Activated B cell treated with CpG ODN at 0.5 μM for 24 hours (primary cell): ENCODE results near the gene RUFY3. TPM values are rescaled to one million over a fixed set of nuclear protein-coding genes. Genes with fewer than 3 reads are reported as not detected.

Source experiments
- ATAC-seq: fragments of 200-7000 bp; cut with Tn5 transposase; one replicate; pipeline ENCODE4 v1.10.0; 2021; ENCODE audit warnings: low read depth, mild to moderate bottlenecking, moderate library complexity
- CTCF ChIA-PET: fragments of 350-600 bp; sonication (Branson Sonifier 250); formaldehyde crosslinking; loops from one replicate; lab custom pipeline; 2021; ENCODE audit warnings: antibody characterized with exemption; lab: Charles Lee
- POLR2A ChIA-PET: fragments of 350-600 bp; sonication (Branson Sonifier 250); formaldehyde crosslinking; loops from one replicate; lab custom pipeline; 2021; ENCODE audit warnings: antibody characterized with exemption; lab: Charles Lee
- DNase-seq: peaks from one replicate; pipeline ENCODE4 v3.0.0; 2022
- H3K27ac Mint-ChIP-seq: one replicate; pipeline ENCODE4 v1.8.0; 2020; ENCODE audit warnings: mixed read lengths
- H3K27me3 Mint-ChIP-seq: one replicate; pipeline ENCODE4 v1.8.0; 2021; ENCODE audit warnings: mixed read lengths
- H3K36me3 Mint-ChIP-seq: one replicate; pipeline ENCODE4 v1.8.0; 2021; ENCODE audit warnings: low read depth, mixed read lengths
- H3K4me1 Mint-ChIP-seq: one replicate; pipeline ENCODE4 v1.8.0; 2021; ENCODE audit warnings: mixed read lengths
- H3K4me3 Mint-ChIP-seq: one replicate; pipeline ENCODE4 v1.8.0; 2020; ENCODE audit warnings: mild to moderate bottlenecking, mixed read lengths
- H3K9me3 Mint-ChIP-seq: one replicate; pipeline ENCODE4 v1.8.0; 2020; ENCODE audit warnings: mixed read lengths
- intact Hi-C: fragments of 100-400 bp; cut with micrococcal nuclease; formaldehyde crosslinking; loops from one replicate; pipeline ENCODE4 v1.15.1; 2024
- total RNA-seq: library from RNA; stranded (reverse); gene quantifications from 2 replicates; pipeline ENCODE4 v1.2.3, GENCODE V29; 2022
- TF ChIP-seq, protein P1 (sequence below): fragments of 200-600 bp; IDR thresholded peaks from one replicate; pipeline ENCODE4 v1.8.0; 2022; ENCODE audit warnings: antibody characterized with exemption, mild to moderate bottlenecking

Gene RUFY3, protein sequence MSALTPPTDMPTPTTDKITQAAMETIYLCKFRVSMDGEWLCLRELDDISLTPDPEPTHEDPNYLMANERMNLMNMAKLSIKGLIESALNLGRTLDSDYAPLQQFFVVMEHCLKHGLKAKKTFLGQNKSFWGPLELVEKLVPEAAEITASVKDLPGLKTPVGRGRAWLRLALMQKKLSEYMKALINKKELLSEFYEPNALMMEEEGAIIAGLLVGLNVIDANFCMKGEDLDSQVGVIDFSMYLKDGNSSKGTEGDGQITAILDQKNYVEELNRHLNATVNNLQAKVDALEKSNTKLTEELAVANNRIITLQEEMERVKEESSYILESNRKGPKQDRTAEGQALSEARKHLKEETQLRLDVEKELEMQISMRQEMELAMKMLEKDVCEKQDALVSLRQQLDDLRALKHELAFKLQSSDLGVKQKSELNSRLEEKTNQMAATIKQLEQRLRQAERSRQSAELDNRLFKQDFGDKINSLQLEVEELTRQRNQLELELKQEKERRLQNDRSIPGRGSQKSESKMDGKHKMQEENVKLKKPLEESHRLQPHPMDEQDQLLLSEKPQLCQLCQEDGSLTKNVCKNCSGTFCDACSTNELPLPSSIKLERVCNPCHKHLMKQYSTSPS
- 55.0 and 69.4 TPM in 2 replicates for total RNA-seq

DNA sequence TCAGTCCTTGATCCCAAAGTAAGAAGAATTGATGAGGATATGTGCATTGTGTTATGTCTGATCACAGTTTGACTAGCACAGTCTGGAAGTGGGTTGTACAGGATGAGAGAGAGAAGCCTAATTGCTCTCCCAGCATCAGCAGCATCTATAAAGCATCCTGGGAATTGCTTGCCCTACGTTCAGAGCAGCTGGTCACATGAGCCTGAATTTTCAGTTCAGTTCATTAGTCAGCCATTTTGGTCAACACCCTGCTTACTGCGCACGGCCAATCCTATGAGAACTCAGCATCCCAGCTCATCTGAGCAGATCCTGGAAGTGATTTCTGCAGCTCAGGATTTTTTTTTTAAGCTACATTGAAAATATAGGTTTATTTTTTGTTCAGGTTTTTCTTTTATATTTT, at the start of gene RUFY3:
RUFY3 (plus strand) TSS at position 218 of the 400 bp plus-strand sequence. CDS start 610 bp downstream, outside the sequence.
- CTCF ChIA-PET: interaction anchor here (3.1 kb wide), 1 partner anchor 13 kb away, joined by 8 read pairs; no protein-coding TSS in a partner anchor
- no peaks in the 10 kb centered on the region for H3K27me3 Mint-ChIP-seq
- DNase-seq (no peak), ATAC-seq (no peak)
- H3K4me3 Mint-ChIP-seq: no peak within 1 kb of the TSS
- TF ChIP-seq, protein P1, sequence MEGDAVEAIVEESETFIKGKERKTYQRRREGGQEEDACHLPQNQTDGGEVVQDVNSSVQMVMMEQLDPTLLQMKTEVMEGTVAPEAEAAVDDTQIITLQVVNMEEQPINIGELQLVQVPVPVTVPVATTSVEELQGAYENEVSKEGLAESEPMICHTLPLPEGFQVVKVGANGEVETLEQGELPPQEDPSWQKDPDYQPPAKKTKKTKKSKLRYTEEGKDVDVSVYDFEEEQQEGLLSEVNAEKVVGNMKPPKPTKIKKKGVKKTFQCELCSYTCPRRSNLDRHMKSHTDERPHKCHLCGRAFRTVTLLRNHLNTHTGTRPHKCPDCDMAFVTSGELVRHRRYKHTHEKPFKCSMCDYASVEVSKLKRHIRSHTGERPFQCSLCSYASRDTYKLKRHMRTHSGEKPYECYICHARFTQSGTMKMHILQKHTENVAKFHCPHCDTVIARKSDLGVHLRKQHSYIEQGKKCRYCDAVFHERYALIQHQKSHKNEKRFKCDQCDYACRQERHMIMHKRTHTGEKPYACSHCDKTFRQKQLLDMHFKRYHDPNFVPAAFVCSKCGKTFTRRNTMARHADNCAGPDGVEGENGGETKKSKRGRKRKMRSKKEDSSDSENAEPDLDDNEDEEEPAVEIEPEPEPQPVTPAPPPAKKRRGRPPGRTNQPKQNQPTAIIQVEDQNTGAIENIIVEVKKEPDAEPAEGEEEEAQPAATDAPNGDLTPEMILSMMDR: no peak
- no peaks in the 10 kb centered on the region for H3K36me3 Mint-ChIP-seq
- no peaks in the 10 kb centered on the region for H3K9me3 Mint-ChIP-seq
- intact Hi-C loops: no loop called here
- peaks cover 9% of the 10 kb centered on the region for H3K4me1 Mint-ChIP-seq
- POLR2A ChIA-PET: interaction anchor here (0.7 to 2.7 kb wide), 3 partner anchors 13 to 78 kb away, joined by 3 to 9 read pairs (median 6); no protein-coding TSS in a partner anchor
- no peak within 1 kb of the TSS for H3K27ac Mint-ChIP-seq

DNA sequence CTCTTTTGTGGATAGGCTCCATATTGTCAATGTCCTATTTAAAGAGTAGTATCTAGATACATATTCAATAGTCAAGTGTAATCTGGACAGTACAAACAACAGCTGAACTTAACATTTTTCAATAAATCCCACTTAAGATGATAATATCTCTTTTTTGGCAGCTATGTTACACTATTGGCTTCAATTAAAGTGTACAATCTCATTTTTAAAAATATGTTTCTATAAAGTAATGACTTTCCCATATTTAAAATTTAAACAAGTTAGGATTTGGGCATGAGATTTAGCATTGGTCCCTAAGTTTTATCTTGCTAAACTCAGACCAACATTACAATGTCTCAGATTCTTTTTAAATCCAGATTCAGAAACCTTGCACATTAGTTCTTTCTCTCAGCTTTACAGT, 47.6 kb upstream of the RUFY3 start:
- peaks cover 65% of the 10 kb centered on the region for H3K4me1 Mint-ChIP-seq
- H3K27ac Mint-ChIP-seq: no peak overlapping the region

DNA sequence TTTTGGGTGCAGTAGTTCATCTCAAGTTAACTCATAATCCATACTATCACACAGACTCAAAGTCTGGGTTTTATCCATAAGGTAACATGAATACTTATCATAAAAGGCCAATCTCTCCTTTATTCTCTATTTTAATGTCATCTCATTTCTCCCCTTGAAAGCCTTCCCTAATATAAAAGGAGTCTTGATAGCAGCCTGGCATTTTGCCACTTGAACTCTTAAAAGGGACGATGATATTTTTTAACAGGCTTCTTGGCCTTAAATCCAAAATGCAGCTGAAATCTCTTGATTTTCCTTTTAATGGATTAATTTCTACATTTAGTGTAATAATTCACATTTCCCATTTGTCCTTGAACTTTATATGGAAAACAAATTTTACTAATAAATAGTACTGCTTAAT, 47.0 kb upstream of the RUFY3 start:
- Mint-ChIP-seq H3K4me3 (no peak overlapping the region), H3K9me3 (no peaks in the 10 kb centered on the region), H3K27ac (no peak overlapping the region), H3K4me1 (peaks cover 67% of the 10 kb centered on the region), H3K27me3 (no peaks in the 10 kb centered on the region), H3K36me3 (no peaks in the 10 kb centered on the region)
- DNase-seq (no peak), ATAC-seq (no peak)
- intact Hi-C loops: no loop called here
- TF ChIP-seq, protein P1: no peak
- CTCF ChIA-PET: no interaction called here
- POLR2A ChIA-PET: no interaction called here

More for the DNA sequence above, 47.6 kb upstream of the RUFY3 start:
- intact Hi-C loops: no loop called here
- ChIA-PET CTCF (no interaction called here), POLR2A (no interaction called here)
- DNase-seq (no peak), ATAC-seq (no peak)
- Mint-ChIP-seq H3K9me3 (no peaks in the 10 kb centered on the region), H3K27me3 (no peaks in the 10 kb centered on the region), H3K36me3 (no peaks in the 10 kb centered on the region), H3K4me3 (no peak overlapping the region)
- TF ChIP-seq, protein P1: no peak

DNA sequence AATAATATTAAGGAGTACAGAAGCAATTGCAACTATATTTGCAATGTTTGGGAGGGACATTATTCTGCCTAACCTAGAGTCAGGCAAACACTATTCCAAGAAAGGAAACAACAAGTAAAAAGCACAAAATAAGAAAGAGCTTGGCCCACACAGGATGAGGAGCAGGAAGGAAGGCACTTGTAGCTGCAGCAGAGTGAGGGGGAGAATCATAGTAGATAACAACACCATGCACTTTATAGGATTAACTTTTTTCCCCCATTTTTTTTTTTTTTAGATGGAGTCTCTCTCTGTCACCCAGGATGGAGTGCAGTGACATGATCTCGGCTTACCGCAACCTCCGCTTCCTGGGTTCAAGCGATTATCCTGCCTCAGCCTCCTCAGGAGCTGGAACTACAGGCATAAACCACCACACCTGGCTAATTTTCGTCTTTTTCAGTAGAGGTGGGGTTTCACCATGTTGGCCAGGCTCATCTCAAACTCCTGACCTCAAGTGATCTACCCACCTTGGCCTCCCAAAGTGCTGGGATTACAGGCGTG, 45.1 kb upstream of the RUFY3 start:
- intact Hi-C loops: no loop called here
- no peak overlapping the region for H3K27ac Mint-ChIP-seq
- ChIA-PET POLR2A (interaction anchor here (0.7 to 2.9 kb wide), 2 partner anchors 28 to 328 kb away, joined by 5 to 15 read pairs; no protein-coding TSS in a partner anchor), CTCF (interaction anchor here (1.8 kb wide), 1 partner anchor 334 kb away, joined by 4 read pairs; no protein-coding TSS in a partner anchor)
- TF ChIP-seq, protein P1: no peak
- peaks cover 66% of the 10 kb centered on the region for H3K4me1 Mint-ChIP-seq
- H3K36me3 Mint-ChIP-seq: no peaks in the 10 kb centered on the region
- no peaks in the 10 kb centered on the region for H3K9me3 Mint-ChIP-seq
- DNase-seq: no peak
- no peak overlapping the region for H3K4me3 Mint-ChIP-seq
- H3K27me3 Mint-ChIP-seq: no peaks in the 10 kb centered on the region
- no peak for ATAC-seq
